Retina (tissue), 1 donor: ENCODE data around the gene UBE2J2.
A peak's percentile ranks its signal among the peaks of the same experiment; 100 is the strongest.

Source experiments
- DNase-seq: peaks from one replicate; pipeline ENCODE4 v3.0.0-alpha.2; 2016

The UBE2J2 gene

DNA sequence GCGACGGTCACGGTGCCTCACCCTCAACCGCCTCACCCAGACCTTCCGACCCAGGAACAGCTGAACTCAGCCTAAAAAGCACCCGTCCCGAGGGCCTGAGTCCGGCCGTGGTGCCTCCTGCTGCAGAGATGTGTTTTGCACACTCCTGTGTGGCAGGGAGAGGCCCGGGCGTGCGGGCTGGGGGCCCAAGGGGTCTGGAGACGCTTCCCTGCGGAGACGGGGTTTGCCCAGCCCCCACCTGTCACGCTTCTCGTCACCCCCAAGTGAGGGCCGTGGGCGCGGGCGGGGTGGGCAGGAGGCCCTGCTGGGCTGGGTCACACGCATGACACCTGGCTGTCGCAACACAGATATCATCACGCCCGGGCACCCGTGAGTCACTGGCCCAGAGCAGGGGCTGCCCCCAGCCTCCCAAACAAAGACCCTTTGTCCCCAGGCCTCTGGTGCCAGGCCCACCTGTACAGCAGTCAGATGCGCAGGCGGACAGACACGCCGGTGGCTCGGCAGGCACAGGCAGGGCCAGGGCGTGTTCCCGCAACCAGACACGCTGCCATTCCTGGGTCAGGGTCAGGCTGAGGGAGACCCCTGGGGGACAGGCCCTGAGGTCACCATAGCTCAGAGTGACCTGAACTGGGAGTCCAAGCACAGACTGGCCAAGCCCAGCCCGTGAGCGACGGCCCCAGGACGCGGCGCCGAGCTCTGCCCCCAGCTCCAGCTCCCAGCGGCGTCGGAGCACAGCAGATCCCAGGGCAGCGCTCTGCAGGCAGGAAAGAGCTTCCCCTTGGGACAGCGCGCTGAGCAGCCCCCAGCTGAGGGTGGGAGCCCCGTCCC, 35.6 kb downstream of the UBE2J2 start:
- DNase-seq, result peak; percentile 63

DNA sequence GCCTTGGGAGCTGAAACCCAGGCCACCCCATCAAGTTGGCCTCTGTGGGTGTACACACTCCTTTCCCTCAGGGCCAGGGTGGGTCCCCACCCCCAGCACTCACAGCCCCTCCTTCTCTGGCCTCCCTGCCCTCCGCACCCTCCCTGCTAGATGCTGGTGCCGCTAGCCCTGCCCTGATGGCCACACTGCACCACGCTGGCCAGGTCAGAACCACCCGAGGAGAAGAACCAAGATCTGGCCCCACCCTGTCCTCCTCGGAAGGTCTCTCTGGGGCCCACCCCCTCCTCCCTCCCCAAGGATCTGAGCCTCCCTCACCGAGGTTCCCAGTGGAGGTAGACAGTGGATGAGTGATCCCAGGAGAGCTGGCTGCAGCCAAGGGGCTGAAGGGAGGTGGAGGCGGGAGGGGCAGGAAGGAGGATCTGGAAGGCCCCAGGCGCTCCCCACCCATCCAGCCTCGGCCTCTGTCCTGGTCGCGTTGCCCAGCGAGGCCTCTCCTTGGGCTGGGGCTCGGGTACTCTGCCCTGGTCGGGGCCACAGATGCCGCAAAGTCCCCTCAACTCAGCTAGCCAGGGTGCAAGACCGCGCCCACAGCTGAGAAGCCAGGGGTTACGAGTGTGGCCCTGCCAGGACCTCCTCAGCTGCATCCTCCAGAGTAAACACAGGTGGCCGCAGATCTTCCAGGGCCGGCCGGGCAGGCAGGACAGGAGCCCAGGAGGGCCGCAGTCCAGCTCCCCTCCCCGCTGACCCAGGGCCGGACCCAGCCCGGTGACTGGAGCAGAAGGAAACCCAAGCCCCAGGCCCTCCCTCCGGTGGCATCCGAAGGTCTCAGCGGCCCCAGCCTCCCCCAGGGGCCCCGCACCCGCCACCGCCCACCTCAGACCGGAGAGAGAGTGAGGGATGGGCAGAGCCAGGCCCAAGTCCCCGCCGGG, 36.4 kb downstream of the UBE2J2 start:
- no peak for DNase-seq

DNA sequence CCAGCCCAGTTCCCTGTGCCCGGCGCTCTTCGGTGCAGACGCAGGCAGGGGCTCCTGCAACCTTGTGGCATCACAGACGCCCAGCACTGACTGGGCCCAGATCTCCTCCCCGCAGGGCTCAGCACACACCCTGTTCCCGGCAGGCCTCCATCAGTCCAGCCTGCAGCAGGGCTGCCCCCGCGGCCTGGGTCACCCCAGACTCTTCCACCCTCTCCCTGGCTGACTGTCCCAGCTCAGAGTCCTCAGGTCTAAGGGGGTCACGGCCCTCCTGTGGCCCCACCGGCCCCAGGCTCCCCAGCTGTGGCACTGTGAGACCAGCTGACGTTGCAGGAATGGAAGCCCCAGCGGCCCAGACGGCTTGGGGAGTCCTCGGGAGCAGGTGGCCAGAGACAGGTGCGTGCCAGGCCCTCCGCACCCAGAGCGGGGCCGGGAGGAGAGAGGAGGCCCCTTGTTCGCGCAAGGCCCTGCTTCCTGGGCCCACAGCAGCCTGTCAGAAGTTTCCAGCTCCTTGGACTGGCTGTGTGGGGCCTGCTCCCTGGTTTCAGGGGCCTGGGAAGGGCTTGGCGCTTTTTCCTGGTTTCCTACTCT, 37.4 kb downstream of the UBE2J2 start:
- no peak for DNase-seq

DNA sequence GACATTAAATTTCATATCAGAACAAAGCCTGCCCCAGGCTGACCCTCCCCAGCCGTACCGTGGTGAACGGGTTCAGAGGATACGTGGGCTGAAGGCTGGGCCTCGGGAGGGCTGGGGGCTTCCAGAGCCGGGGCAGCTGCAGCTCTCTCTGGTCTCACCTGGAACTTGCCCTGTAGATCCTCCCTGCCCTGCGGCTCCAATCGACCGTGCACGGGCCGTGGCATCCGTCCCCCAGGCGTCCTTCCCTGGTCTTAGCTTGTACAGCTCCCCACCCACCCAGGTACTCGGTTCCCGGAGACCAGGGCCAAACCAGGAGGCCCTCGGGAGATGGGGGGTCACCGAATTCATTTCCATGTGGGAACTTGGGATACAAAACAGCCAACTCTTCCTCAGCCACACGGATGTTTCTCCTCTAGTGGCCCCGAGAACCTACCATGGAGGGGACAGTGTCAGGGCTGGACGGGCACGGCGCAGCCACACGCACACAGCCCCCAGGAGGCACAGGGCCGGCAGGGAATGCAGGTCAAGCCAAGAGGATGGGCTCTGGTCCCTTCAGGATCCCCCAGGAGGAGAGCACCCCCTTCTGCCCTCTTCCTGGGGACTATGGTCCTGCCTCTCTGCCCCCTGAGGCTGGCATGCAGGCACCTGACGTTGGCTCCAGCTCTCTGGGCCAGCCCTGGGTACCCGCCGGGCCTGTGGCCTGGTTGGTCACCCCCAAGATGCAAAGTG, 38.5 kb downstream of the UBE2J2 start:
- DNase-seq, result no peak

GRCh38 chr1:1234180-1234808, 39.4 kb downstream of the UBE2J2 start:
- DNase-seq, result no peak

DNA sequence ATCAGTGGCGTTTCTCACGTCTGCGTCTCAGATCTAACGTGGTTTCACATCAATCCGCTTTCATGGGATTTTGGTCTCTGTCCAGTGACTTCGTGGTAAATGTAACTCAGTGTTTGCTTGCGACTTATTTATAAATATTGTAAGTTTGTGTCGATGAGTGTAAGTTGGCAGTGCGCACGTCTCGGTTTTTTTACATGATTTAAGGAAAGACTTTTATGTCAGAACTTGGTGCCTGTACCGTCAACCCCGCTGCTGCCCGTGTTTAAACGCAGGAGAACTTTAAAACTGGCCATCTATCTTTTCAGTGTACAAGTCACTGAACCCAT, 40.1 kb downstream of the UBE2J2 start:
- no peak for DNase-seq

DNA sequence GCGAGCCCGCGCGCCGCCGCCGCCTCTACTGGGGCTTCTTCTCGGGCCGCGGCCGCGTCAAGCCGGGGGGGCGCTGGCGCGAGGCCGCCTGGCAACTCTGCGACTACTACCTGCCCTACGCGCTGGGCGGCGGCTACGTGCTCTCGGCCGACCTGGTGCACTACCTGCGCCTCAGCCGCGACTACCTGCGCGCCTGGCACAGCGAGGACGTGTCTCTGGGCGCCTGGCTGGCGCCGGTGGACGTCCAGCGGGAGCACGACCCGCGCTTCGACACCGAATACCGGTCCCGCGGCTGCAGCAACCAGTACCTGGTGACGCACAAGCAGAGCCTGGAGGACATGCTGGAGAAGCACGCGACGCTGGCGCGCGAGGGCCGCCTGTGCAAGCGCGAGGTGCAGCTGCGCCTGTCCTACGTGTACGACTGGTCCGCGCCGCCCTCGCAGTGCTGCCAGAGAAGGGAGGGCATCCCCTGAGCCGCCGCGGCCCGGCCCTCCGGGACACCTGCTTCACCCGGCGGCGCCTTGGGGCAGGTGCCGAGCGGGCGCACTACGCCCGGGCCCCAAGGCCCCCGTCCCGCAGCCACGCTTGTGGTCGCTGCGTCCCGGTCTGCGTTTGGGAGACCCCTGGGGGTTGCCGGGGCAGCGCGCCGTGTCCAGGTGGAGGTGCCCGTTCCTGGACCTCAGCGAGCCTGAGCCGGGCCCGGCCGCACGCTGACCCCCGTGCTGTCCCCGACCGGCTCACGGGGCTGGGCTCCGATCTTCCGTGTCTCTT, 40.7 kb downstream of the UBE2J2 start:
- DNase-seq, result no peak

GRCh38 chr1:1232208-1232795, 41.4 kb downstream of the UBE2J2 start, which contains the start of gene B3GALT6:
B3GALT6 (plus strand) TSS chr1:1232237; CDS start chr1:1232279, 42 bp downstream.
- no peak for DNase-seq

DNA sequence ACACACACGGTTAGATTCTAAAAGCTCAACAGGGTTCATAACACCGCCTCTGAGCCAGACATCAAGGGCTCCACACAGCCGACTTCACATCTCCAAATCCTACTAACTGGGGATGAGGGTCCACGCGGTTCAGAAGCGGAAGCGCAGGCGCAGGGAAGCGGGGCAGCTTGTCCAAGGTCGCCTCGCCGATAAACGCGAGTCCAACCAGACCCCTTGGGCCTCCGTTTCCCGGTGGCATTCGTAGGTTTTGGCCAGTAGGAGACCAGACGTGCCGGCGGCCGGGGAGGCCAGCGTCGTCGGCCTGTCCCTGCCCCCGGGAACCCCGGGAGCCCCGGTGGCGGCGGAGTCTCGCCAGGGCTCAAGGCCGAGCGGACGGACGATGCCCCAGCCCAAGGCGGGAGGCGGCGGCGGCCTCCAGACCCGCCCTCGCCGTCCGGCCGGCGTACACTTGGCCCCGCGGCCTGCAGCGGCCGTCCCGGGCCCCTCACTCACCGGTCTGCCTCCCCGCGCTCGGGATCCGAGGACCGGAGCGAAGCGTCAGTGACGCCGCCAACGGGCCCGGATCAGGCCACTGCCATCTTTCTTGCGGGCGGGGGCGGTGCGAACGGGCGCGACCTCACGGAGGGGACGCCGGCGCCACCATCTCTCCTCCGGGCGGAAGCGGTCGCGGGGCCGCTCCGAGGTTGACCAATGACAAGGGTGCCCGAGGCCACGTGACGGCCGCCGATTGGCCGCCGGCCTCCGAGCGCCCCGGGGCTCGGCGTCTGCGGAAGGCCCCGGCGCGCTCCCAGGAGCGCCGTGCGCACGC, 42.0 kb downstream of the UBE2J2 start, which contains the start of gene SDF4:
Gene SDF4 (minus strand): TSS at position 602 of the 808 bp plus-strand sequence. CDS start 3,229 bp downstream, outside the sequence.
- DNase-seq, result peak; percentile 96

DNA sequence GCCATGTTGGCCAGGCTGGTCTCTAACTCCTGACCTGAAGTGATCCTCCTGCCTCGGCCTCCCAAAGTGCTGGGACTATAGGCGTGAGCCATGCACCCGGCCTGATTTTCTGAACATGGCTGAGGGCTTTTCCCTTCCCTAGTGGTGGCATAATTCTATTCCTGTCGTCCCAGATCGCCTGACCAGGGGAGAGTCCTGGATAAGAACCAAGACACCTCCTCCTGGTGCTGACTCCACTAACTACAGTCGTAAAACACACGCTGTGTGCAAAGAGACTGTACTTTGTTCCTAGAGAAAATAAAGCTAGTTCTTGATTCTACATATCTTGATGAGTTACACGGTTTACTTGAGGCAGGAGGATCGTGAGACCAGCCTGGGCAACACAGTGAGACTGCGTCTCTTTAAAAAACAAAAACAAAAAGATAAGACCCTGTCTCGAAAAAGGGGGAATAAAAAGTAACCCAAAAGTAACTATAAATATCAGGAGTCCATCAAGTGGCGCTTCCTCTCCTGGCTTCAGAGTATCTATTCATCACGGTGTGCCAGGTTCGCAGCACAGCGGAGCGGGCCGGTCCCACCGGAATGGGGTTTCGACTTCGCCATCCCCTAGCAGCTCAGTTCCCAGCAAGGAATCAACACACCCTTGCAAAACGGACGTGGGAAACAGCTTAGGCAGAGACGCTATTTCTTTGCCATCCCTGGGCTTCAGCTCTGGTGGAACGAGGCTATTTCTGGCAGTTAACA, 42.8 kb downstream of the UBE2J2 start:
- peak; percentile 49 for DNase-seq

- DNase-seq, result no peak
Observed at GRCh38 chr1:1229770-1230169, 43.9 kb downstream of the UBE2J2 start.

DNA sequence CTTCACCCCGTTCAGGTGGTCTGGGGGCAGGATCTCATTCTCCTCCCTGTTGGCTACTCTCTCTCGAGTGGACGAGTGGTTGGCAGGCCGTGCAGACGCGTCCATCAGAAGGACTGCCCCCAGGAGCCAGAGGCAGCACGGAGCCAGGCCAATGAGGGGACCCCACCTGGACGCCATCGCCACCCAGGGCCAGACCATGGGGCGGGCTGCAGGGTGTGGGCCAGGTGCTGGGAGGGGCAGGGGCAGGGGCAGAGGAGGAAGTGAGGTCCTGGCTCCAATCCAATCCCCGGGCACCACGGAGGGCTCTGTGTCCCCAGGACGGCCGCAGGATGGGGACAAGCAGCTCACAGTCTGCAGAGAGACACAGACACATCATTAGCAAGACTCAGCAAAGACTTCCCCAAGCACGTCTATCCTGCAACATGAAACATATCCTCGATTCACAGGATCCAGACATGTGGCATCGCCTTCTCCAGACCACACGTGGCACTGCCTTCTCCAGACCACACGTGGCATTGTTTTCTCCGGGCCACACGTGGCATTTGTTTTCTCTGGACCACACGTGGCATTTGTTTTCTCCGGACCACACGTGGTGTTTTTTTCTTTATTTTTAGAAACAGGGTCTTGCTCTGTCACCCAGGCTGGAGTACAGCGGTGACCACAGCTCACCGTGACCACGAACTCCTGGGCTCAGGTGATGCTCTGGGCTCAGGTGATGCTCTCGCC, 44.9 kb downstream of the UBE2J2 start:
- DNase-seq, result no peak

DNA sequence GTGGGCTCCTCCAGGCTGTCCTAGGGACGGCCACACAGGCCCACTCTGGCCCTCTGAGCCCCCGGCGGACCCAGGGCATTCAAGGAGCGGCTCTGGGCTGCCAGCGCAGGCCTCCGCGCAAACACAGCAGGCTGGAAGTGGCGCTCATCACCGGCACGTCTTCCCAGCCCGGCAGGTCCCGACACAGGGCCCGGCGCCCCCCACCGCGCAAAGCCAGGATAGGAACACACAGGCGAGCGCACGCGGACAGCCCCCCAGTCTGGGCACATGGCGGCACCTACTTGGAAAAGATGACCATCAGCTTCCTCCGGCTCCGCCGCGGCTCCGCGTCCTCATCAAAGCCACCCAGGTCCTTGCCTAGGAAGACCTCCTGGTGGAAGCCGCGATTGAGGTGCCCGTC, 45.5 kb downstream of the UBE2J2 start:
- DNase-seq, result no peak

GRCh38 chr1:1227386-1227785, 46.3 kb downstream of the UBE2J2 start:
- DNase-seq, result no peak

GRCh38 chr1:1226566-1227362, 46.9 kb downstream of the UBE2J2 start:
- no peak for DNase-seq

DNA sequence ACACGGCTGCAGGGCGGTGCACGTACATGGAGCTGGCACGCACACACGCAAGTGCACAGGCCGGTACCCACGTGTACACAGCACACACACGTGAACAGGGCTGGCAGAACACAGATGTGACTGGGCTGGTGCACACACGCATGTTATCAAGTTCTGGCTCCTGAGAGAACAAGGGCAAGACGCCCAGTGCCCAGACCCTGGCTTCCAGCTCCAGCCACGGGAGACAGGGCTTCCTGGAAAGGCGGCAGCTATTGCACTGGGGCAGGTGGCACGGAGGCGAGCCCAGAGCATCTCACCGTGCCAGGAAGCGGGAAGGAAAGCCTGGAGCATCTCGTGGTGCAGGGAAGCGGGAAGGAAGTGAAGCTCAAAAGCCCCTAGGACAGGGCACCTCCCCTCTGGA, 47.7 kb downstream of the UBE2J2 start:
- no peak for DNase-seq

DNA sequence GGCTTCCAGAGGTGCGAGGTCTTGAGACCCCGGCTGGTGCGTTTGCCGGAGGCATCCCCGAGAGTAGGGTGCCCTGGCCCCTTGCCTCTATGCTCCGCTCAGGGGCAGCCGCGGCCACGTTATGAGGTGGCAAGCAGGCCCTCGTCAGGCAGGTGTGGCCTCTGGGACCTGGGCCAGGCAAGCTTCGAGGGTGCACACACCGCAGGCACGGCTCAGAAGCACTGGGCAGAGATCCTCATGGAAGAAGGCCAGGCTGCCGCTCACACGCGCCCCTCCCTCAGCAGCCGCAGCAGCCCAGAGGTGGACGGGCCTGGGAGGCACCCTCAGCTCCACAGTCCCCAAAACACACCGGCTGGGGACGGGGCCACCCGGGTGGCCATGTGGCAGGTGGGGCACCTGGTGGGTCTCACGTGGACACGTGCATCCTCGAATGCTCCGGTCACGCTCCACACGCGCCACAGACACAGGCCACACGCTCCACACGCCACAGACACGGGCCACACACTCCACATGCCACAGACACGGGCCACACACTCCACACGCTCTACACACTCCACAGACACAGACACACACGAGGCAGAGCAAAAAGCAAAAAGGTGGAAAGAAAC, 48.3 kb downstream of the UBE2J2 start:
- no peak for DNase-seq
